ENCODE measurements around the gene NUDT1.

Gene NUDT1

DNA sequence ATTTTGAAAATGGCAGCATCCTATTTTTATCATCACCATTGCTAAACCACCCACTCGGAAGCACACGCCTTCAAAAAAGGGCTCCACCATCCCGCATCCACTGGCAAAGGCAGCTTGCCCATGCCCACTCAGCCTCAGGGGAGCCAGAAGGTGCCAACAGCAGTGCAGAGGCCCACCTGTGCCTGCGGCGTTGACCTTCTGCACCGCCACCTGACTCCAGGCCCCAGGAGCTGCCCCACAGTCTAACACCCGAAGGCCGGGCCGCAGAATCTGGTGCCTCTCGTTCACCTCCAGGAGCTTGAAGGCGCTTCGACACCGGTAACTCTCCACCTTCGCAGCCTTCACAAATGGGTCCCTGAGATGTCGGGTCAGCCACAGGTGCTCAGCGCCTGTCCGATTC, 2.8 kb upstream of the NUDT1 start:
- peaks cover 5% of the 10 kb centered on the region for H3K4me1 Mint-ChIP-seq
- TF ChIP-seq CTCF (IDR thresholded peaks at IDR 0.05; ENCODE audit: unreplicated experiment in 3 of 3), result no peak
- no peak overlapping the region for H3K27ac Mint-ChIP-seq
- no peaks in the 10 kb centered on the region for H3K9me3 Mint-ChIP-seq
- H3K4me3 Mint-ChIP-seq, result peak overlapping the region; percentile 64 to 77 (median 74)
- H3K27me3 Mint-ChIP-seq (ENCODE audit: low read depth), result no peaks in the 10 kb centered on the region
- H3K36me3 Mint-ChIP-seq (ENCODE audit: low read depth), result peaks cover 37% of the 10 kb centered on the region

- Mint-ChIP-seq H3K4me3 (peak overlapping the region; percentile 91 to 96 (median 94)), H3K36me3 (ENCODE audit: low read depth) (peaks cover 14% of the 10 kb centered on the region), H3K9me3 (no peaks in the 10 kb centered on the region), H3K4me1 (peaks cover 12% of the 10 kb centered on the region), H3K27me3 (ENCODE audit: low read depth) (no peaks in the 10 kb centered on the region), H3K27ac (peak overlapping the region in 2 of 3 experiments; percentile 77 to 81)
- TF ChIP-seq CTCF (IDR thresholded peaks at IDR 0.05; ENCODE audit: unreplicated experiment in 3 of 3), result no peak
These were observed 759 bp downstream of the NUDT1 start for GRCh38 chr7:2242541-2243429.

GRCh38 chr7:2243458-2243857, 1.4 kb downstream of the NUDT1 start:
- H3K27me3 Mint-ChIP-seq (ENCODE audit: low read depth), result no peaks in the 10 kb centered on the region
- H3K4me3 Mint-ChIP-seq, result peak overlapping the region; percentile 76 to 96 (median 91)
- H3K27ac Mint-ChIP-seq, result no peak overlapping the region
- peaks cover 8% of the 10 kb centered on the region for H3K36me3 Mint-ChIP-seq (ENCODE audit: low read depth)
- peaks cover 12% of the 10 kb centered on the region for H3K4me1 Mint-ChIP-seq
- TF ChIP-seq CTCF (IDR thresholded peaks at IDR 0.05; ENCODE audit: unreplicated experiment in 3 of 3), result no peak
- no peaks in the 10 kb centered on the region for H3K9me3 Mint-ChIP-seq

- no peaks in the 10 kb centered on the region for H3K27me3 Mint-ChIP-seq (ENCODE audit: low read depth)
- TF ChIP-seq CTCF (IDR thresholded peaks at IDR 0.05; ENCODE audit: unreplicated experiment in 3 of 3), result no peak
- peaks cover 2% of the 10 kb centered on the region for H3K36me3 Mint-ChIP-seq (ENCODE audit: low read depth)
These were observed 2.5 kb downstream of the NUDT1 start for GRCh38 chr7:2244404-2244995.

DNA sequence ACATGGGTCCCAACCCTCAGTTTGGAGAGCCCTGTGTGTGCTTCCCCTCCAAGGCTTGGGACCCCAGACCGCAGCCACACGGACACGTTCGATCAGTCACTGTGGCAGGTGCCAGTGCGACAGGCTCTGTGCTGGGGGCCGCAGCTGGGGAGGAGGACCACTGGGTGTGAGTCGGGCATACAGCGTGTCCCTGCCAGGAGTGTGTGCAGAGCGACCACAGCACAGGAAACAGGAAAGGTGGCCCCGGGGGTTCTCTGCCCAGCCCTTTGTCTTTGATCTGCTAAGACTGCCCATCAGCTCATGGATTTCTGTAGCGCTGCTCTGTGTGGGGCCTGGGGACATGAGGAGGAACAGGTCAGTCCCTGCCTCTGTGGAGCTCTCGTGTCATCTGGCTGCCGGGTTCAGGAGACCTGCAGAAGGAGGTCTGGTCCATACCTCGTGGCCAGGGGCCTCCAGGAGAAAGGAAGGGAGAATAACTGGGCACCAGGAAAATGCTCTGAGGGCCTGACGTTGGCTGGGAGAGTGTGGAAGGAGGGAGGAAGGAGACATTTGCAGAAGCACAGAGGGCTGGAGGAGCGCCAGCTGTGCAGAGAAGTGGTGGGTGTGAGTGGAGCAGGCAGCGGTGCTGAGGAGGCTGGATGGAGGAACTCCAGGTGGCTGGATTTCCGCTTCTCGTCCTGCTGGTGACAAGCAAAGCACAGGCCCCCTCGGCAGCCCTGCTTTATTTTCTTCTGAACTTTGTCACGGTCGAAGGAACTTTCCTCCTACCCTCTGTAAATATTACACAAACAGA, 4.1 kb downstream of the NUDT1 start:
- H3K27me3 Mint-ChIP-seq (ENCODE audit: low read depth), result no peaks in the 10 kb centered on the region
- no peaks in the 10 kb centered on the region for H3K9me3 Mint-ChIP-seq

More at GRCh38 chr7:2244404-2244995, 2.5 kb downstream of the NUDT1 start:
- Mint-ChIP-seq H3K4me1 (peaks cover 20% of the 10 kb centered on the region), H3K27ac (no peak overlapping the region), H3K4me3 (peak overlapping the region; percentile 29 to 41 (median 34)), H3K9me3 (no peaks in the 10 kb centered on the region)

More for the DNA sequence above, 4.1 kb downstream of the NUDT1 start:
- TF ChIP-seq CTCF (IDR thresholded peaks at IDR 0.05; ENCODE audit: unreplicated experiment in 3 of 3), result no peak
- H3K4me1 Mint-ChIP-seq, result peaks cover 20% of the 10 kb centered on the region
- H3K4me3 Mint-ChIP-seq, result peak overlapping the region; percentile 1 to 71 (median 51)
- peak overlapping the region; percentile 38 to 78 (median 59) for H3K27ac Mint-ChIP-seq
- H3K36me3 Mint-ChIP-seq (ENCODE audit: low read depth), result peaks cover 3% of the 10 kb centered on the region

Measured in nephron (organoid).